GM18951 (cell line): Measurements from ENCODE around the gene SLC22A16.

ENCODE experiments used
- POLR2A ChIP-seq: IDR thresholded peaks from 4 replicates; pipeline ENCODE4 v1.6.1; 2011; ENCODE audit warnings: mild to moderate bottlenecking; ENCODE audit not compliant: insufficient read length, insufficient read depth; ENCODE audit errors: extremely low read depth
- in situ Hi-C: fragments of 300-500 bp; cut with MboI; formaldehyde crosslinking; loops from one replicate; pipeline ENCODE4 v1.12.0; 2022; ENCODE audit warnings: low sequenced_read_pairs, mixed read lengths, inconsistent platforms; ENCODE audit not compliant: unreplicated experiment

The SLC22A16 gene

GRCh38 chr6:110398778-110399177 is 77.6 kb downstream of the SLC22A16 start:
- in situ Hi-C loops = loop anchor here (10.0 to 25.0 kb wide), 2 partner anchors 704 to 861 kb away; partner anchors contain the start of genes AK9 and FIG4
- no peak for TF ChIP-seq POLR2A

GRCh38 chr6:110395221-110395620 is 81.2 kb downstream of the SLC22A16 start:
- no peak for TF ChIP-seq POLR2A
- in situ Hi-C loops = loop anchor here (10.0 to 25.0 kb wide), 2 partner anchors 700 to 858 kb away; partner anchors contain the start of genes AK9 and FIG4

- in situ Hi-C loops = loop anchor here (10.0 to 25.0 kb wide), 2 partner anchors 700 to 857 kb away; partner anchors contain the start of genes AK9 and FIG4
- no peak for TF ChIP-seq POLR2A
Observed at GRCh38 chr6:110394409-110394808, 82.0 kb downstream of the SLC22A16 start.

- no peak for TF ChIP-seq POLR2A
- in situ Hi-C loops = loop anchor here (10.0 to 25.0 kb wide), 2 partner anchors 698 to 855 kb away; partner anchors contain the start of genes AK9 and FIG4
Observed at GRCh38 chr6:110392727-110393126, 83.7 kb downstream of the SLC22A16 start.

GRCh38 chr6:110390404-110390803 is 86.0 kb downstream of the SLC22A16 start:
- in situ Hi-C loops = loop anchor here (10.0 to 25.0 kb wide), 2 partner anchors 696 to 853 kb away; partner anchors contain the start of genes AK9 and FIG4
- TF ChIP-seq POLR2A = no peak

GRCh38 chr6:110389689-110390382 is 86.6 kb downstream of the SLC22A16 start:
- no peak for TF ChIP-seq POLR2A
- in situ Hi-C loops = loop anchor here (10.0 to 25.0 kb wide), 2 partner anchors 695 to 853 kb away; partner anchors contain the start of genes AK9 and FIG4

- in situ Hi-C loops = loop anchor here (25.0 kb wide), 1 partner anchor 851 kb away; no protein-coding TSS in a partner anchor
Observed at GRCh38 chr6:110387986-110388385, 88.4 kb downstream of the SLC22A16 start.

GRCh38 chr6:110385458-110385863 is 91.0 kb downstream of the SLC22A16 start:
- in situ Hi-C loops = loop anchor here (25.0 kb wide), 1 partner anchor 848 kb away; no protein-coding TSS in a partner anchor
- no peak for TF ChIP-seq POLR2A

More at GRCh38 chr6:110387986-110388385, 88.4 kb downstream of the SLC22A16 start:
- TF ChIP-seq POLR2A = no peak

- no peak for TF ChIP-seq POLR2A
Observed at GRCh38 chr6:110378552-110378951, 97.9 kb downstream of the SLC22A16 start.

More at GRCh38 chr6:110378552-110378951, 97.9 kb downstream of the SLC22A16 start:
- in situ Hi-C loops = loop anchor here (10.0 to 25.0 kb wide), 2 partner anchors 324 to 841 kb away; no protein-coding TSS in a partner anchor
